SK-N-MC (cell line): ENCODE measurements around the gene LRCH1.

ENCODE experiments used
- DNase-seq: peaks from one replicate; pipeline ENCODE4 v3.0.0-alpha.2; 2011; ENCODE audit warnings: low read depth, low spot score
- H3K27ac ChIP-seq: fragments of 200-600 bp; sonication (generic); 2 replicates; pipeline ENCODE4 v1.5.1; 2016; ENCODE audit warnings: mixed run types
- H3K36me3 ChIP-seq: fragments of 200-600 bp; sonication (generic); 2 replicates; pipeline ENCODE4 v1.6.1; 2017; ENCODE audit warnings: antibody characterized with exemption, low read length, mixed read lengths; ENCODE audit not compliant: insufficient read depth
- H3K4me3 ChIP-seq: fragments of 200-600 bp; sonication (generic); 2 replicates; pipeline ENCODE4 v1.5.1; 2016
- H3K9ac ChIP-seq: fragments of 200-600 bp; sonication (generic); 2 replicates; pipeline ENCODE4 v1.8.0; 2017; ENCODE audit warnings: mixed run types, mixed read lengths; ENCODE audit not compliant: insufficient read length
- H3K9me3 ChIP-seq: fragments of 200-600 bp; sonication (generic); 2 replicates; pipeline ENCODE4 v1.6.1; 2017; ENCODE audit warnings: low read depth, mild to moderate bottlenecking, antibody characterized with exemption, low read length, moderate library complexity, mixed read lengths
- EZH2 ChIP-seq: fragments of 200-600 bp; sonication (generic); IDR thresholded peaks from one replicate; pipeline ENCODE4 v1.6.1; 2017; ENCODE audit warnings: antibody characterized with exemption
- FOXP2 ChIP-seq: optimal IDR thresholded peaks from 2 replicates; pipeline ENCODE3; 2011; ENCODE audit warnings: mild to moderate bottlenecking, moderate library complexity; ENCODE audit not compliant: insufficient read depth; ENCODE audit errors: extremely low read length, control extremely low read depth
- POLR2AphosphoS5 ChIP-seq: IDR thresholded peaks from 2 replicates; pipeline ENCODE4 v1.6.1; 2012; ENCODE audit warnings: mild to moderate bottlenecking, low read depth, low read length, borderline replicate concordance

Gene LRCH1

DNA sequence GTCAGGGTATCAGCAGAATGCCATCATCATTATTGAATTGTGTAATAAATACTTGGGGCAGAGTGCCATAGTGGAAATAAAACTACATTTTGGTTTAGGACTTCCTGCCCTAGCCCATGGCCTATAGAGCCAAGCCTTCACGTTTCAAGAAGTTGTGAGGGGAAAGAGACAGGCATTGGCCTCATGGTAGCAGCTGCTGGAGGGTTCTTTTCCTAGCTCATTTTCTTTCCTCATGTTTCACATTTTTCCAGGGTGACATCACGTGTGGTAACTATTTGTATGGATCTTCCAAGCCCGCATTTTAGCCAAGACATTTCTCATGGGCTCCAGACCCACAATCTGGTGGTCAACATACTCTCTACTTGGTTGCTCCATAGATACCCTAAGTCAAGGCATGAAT lies 80.4 kb downstream of the LRCH1 start:
- no peaks in the 10 kb centered on the region for H3K9me3 ChIP-seq
- no peak for DNase-seq
- no peak overlapping the region for H3K9ac ChIP-seq
- TF ChIP-seq FOXP2 (no peak), POLR2AphosphoS5 (no peak), EZH2 (no peak)
- H3K27ac ChIP-seq = no peak overlapping the region
- H3K36me3 ChIP-seq = no peaks in the 10 kb centered on the region
- H3K4me3 ChIP-seq = no peak overlapping the region

GRCh38 chr13:46636451-46636850 lies 83.5 kb downstream of the LRCH1 start:
- DNase-seq = no peak
- Histone ChIP-seq H3K4me3 (no peak overlapping the region), H3K9me3 (no peaks in the 10 kb centered on the region), H3K36me3 (no peaks in the 10 kb centered on the region), H3K27ac (no peak overlapping the region), H3K9ac (no peak overlapping the region)
- no peak for TF ChIP-seq POLR2AphosphoS5
- TF ChIP-seq FOXP2 = no peak
- TF ChIP-seq EZH2 = no peak

GRCh38 chr13:46637213-46637612 lies 84.2 kb downstream of the LRCH1 start:
- DNase-seq = no peak
- no peak overlapping the region for H3K4me3 ChIP-seq
- TF ChIP-seq POLR2AphosphoS5 (no peak), EZH2 (no peak), FOXP2 (no peak)

GRCh38 chr13:46638262-46638661 lies 85.3 kb downstream of the LRCH1 start:
- Histone ChIP-seq H3K36me3 (no peaks in the 10 kb centered on the region), H3K9me3 (no peaks in the 10 kb centered on the region), H3K27ac (no peak overlapping the region), H3K9ac (no peak overlapping the region), H3K4me3 (no peak overlapping the region)
- no peak for TF ChIP-seq EZH2
- no peak for TF ChIP-seq POLR2AphosphoS5
- no peak for TF ChIP-seq FOXP2
- no peak for DNase-seq

More at GRCh38 chr13:46637213-46637612, 84.2 kb downstream of the LRCH1 start:
- Histone ChIP-seq H3K27ac (no peak overlapping the region), H3K36me3 (no peaks in the 10 kb centered on the region), H3K9ac (no peak overlapping the region), H3K9me3 (no peaks in the 10 kb centered on the region)

- Histone ChIP-seq H3K9me3 (no peaks in the 10 kb centered on the region), H3K9ac (no peak overlapping the region), H3K27ac (no peak overlapping the region), H3K36me3 (no peaks in the 10 kb centered on the region), H3K4me3 (no peak overlapping the region)
- DNase-seq = no peak
- TF ChIP-seq FOXP2 (no peak), EZH2 (no peak), POLR2AphosphoS5 (no peak)
These were observed 86.3 kb downstream of the LRCH1 start for GRCh38 chr13:46639033-46639981.

- Histone ChIP-seq H3K27ac (no peak overlapping the region), H3K9me3 (no peaks in the 10 kb centered on the region), H3K4me3 (no peak overlapping the region), H3K9ac (no peak overlapping the region), H3K36me3 (no peaks in the 10 kb centered on the region)
- TF ChIP-seq EZH2 = no peak
- TF ChIP-seq FOXP2 = no peak
- no peak for TF ChIP-seq POLR2AphosphoS5
- no peak for DNase-seq
These were observed 87.9 kb downstream of the LRCH1 start for GRCh38 chr13:46640843-46641242.

DNA sequence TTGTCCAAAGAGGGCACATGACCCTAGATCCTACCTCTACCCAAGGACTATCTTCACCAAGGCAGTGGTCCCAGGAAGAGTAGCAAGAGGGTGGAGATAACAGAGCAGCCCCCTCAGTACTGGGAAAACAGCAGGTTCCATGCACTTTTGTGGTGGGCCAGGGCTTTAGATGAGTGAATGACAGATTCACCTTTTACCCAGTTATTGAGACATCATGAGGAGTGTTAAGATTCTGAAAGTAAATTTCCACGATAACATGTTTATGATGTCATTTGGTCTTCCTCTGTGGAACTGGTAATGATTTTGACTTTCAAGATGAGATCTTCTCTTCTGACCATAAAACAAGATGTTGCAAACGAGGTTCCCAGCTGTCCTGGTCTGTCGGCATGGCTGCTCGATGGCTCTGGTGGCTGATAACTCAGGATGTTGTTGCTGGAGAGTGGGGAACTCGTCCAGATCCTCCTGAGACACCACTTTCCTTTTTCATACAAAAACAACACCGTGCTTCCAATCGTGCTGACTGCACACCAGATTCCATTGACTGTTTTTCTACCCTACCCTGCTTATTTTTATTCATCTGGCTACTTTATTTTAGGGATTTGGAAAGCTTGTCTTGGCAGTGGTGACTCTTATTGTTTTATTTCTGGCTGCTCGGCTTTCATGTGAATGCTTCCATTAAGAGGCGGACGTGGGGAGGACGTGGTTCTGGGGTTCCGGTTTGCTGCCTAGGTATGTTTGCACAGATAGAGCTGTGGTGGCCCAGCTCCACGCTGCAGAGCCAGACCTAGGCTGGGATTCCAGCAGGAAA lies 88.5 kb downstream of the LRCH1 start:
- Histone ChIP-seq H3K9me3 (no peaks in the 10 kb centered on the region), H3K27ac (no peak overlapping the region), H3K4me3 (no peak overlapping the region), H3K36me3 (no peaks in the 10 kb centered on the region), H3K9ac (no peak overlapping the region)
- TF ChIP-seq FOXP2 (no peak), POLR2AphosphoS5 (no peak), EZH2 (no peak)
- no peak for DNase-seq

GRCh38 chr13:46642254-46642653 lies 89.3 kb downstream of the LRCH1 start:
- H3K9me3 ChIP-seq = no peaks in the 10 kb centered on the region
- no peak overlapping the region for H3K9ac ChIP-seq
- no peak overlapping the region for H3K27ac ChIP-seq
- H3K36me3 ChIP-seq = no peaks in the 10 kb centered on the region
- TF ChIP-seq FOXP2 (no peak), EZH2 (no peak), POLR2AphosphoS5 (no peak)
- H3K4me3 ChIP-seq = no peak overlapping the region
- DNase-seq = no peak
